MG63 (cell line): ENCODE data around the gene TALDO1. TPM values are rescaled to one million over a fixed set of nuclear protein-coding genes. Genes with fewer than 3 reads are reported as not detected.

ENCODE experiments used
- DNase-seq: peaks from one replicate; pipeline ENCODE4 v3.0.0-alpha.2; 2020
- H3K27me3 ChIP-seq: fragments of 250-450 bp; sonication (Bioruptor Pico); 2 replicates; pipeline ENCODE4 v1.5.1; 2020; ENCODE audit warnings: mild to moderate bottlenecking, moderate library complexity
- H3K36me3 ChIP-seq: fragments of 250-450 bp; sonication (Bioruptor Pico); 2 replicates; pipeline ENCODE4 v1.5.1; 2020; ENCODE audit warnings: mild to moderate bottlenecking, moderate library complexity
- H3K4me3 ChIP-seq: fragments of 250-450 bp; sonication (Bioruptor Pico); 2 replicates; pipeline ENCODE4 v1.5.1; 2020; ENCODE audit warnings: mild to moderate bottlenecking, moderate library complexity
- H3K9me3 ChIP-seq: fragments of 250-450 bp; sonication (Bioruptor Pico); 2 replicates; pipeline ENCODE4 v1.5.1; 2020; ENCODE audit warnings: mild to moderate bottlenecking, moderate library complexity
- total RNA-seq: library from RNA; depleted of rRNA; stranded (reverse); fragments of >200 nt; shearing (Covaris generic); gene quantifications from 2 replicates; pipeline ENCODE4 v1.2.3, GENCODE V29; 2014; ENCODE audit warnings: low replicate concordance; rRNA removed

The TALDO1 gene
- total RNA-seq, 1 experiment from 2014 or later: 209 TPM

DNA sequence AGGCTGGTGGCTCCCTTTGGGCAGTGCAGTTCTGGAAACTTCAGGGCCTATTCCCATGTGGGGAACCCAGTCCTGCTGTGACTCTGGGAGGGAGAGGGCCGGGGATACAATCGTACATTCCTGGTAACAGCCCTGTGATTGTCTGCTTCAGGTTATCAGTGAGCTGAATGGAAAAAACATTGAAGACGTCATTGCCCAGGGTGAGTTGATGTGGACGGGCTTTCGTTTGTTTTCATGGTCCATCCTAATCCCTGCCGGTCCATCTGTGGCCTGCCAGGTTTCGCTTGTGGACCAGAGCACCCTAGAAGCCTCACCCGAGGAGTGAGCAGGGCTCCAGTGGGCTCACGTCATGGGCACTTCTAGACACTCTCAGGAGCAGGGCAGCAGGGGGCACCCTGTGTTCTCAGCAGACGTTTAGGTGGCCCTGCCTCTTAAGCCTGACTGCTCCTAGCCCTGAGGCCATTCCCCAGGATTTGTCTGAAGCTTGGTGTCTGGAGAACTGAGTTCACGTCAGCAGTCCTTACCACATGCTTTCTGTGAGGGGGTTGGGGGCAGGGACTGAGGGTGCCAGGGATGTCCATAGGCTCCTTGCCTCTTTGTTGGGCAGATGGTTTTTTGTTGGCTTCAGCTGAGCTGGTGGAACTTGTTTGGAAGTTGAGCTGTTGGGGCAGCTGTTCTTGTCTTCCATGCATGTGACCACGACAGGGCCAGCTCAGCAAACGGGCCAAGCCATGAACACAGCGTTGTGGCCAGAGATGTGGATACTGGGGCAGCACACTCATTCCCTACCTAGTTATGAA is 64.4 kb downstream of the TALDO1 start:
- no peak for DNase-seq
- Histone ChIP-seq H3K27me3 (no peaks in the 10 kb centered on the region), H3K9me3 (no peaks in the 10 kb centered on the region), H3K36me3 (peaks cover 59% of the 10 kb centered on the region), H3K4me3 (peak overlapping the region; percentile 82)

DNA sequence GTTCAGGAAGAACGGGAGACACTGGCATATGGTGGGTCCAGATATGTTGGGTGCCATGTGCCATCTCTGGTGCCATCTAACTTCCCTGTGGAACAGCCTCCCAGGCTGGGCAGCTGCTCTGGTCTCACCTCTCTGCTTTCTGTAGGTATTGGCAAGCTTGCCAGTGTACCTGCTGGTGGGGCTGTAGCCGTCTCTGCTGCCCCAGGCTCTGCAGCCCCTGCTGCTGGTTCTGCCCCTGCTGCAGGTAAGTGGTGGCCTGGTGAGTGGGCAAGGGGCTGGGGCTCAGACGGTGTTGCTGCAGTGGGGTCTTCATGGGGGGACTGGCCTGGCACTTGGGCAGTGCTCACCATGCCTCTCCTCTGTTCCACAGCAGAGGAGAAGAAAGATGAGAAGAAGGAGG is 65.1 kb downstream of the TALDO1 start:
- Histone ChIP-seq H3K36me3 (peaks cover 59% of the 10 kb centered on the region), H3K9me3 (no peaks in the 10 kb centered on the region), H3K27me3 (no peaks in the 10 kb centered on the region), H3K4me3 (no peak overlapping the region)
- no peak for DNase-seq

DNA sequence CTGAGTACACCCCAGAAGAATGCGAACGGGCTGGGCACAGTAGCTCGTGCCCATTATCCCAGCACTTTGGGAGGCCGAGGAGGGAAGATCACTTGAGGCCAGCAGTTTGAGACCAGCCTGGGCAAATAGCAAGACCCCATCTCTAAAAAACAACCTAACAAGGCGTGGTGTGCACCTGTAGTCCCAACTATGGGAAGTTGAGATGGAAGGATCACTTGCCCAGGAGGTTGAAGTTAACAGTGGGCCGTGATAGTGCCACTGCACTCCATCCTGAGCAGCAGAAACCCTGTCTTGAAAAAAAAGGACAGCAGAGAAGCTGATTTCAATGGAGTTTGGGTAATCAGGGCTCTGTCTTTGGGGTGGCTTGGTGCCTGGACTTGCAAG is 65.8 kb downstream of the TALDO1 start:
- no peaks in the 10 kb centered on the region for H3K9me3 ChIP-seq
- H3K36me3 ChIP-seq: peaks cover 59% of the 10 kb centered on the region
- no peak overlapping the region for H3K4me3 ChIP-seq
- no peaks in the 10 kb centered on the region for H3K27me3 ChIP-seq
- DNase-seq: no peak

DNA sequence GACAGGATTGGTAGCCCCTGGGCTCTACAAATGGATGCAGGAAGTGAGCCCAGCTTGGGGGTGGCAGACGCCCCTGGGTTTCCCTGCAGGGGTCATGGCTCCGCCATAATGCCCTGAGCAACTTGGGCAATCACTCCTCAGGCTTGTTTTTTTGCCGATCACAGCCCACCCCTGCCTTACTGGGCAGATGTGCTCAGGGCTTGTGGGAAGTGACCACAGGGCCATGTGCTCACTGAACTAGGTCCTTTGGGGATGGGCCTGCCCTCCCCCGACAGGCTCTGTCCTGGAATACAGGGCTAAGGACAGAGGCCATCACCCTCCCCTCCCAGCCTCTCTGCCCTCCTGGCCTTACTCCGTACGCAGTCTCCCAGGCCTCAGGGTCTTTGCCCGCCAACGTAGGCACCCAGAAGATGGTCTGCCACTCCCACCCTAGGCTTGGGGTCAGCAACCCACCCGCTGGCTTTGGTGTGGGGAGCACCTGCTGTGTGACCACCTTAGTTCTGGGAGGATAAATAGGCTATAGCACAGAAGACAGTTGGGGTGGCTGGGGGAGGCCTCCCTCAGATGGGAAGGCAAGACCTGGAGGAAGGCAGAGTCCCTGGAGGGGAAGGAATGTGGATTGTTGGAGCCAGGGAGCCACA is 66.3 kb downstream of the TALDO1 start:
- no peak overlapping the region for H3K4me3 ChIP-seq
- no peak for DNase-seq
- no peaks in the 10 kb centered on the region for H3K27me3 ChIP-seq
- peaks cover 59% of the 10 kb centered on the region for H3K36me3 ChIP-seq
- H3K9me3 ChIP-seq: no peaks in the 10 kb centered on the region

Other genes with a start within 250 kb of the TALDO1 start
- 556 and 832 TPM in 2 replicates for gene RNH1, start 240.2 kb upstream of the TALDO1 start, total RNA-seq
- gene HRAS, start 211.9 kb upstream of the TALDO1 start, total RNA-seq: 78.8 and 207 TPM in 2 replicates
- gene LRRC56, start 209.9 kb upstream of the TALDO1 start, total RNA-seq: 0.63 TPM in 1 of 2 replicates, not detected in the other
- gene LMNTD2, start 186.7 kb upstream of the TALDO1 start, total RNA-seq: 0.20 and 0.30 TPM in 2 replicates
- gene RASSF7, start 186.5 kb upstream of the TALDO1 start, total RNA-seq: 3.0 and 25.8 TPM in 2 replicates
- 35.4 and 55.2 TPM in 2 replicates for gene PHRF1, start 171.0 kb upstream of the TALDO1 start, total RNA-seq
- gene IRF7, start 131.5 kb upstream of the TALDO1 start, total RNA-seq: 9.1 and 10.1 TPM in 2 replicates
- gene CDHR5, start 122.5 kb upstream of the TALDO1 start, total RNA-seq: not detected in 2 replicates
- not detected in 2 replicates for gene SCT, start 120.3 kb upstream of the TALDO1 start, total RNA-seq
- gene DRD4, start 110.2 kb upstream of the TALDO1 start, total RNA-seq: not detected in 2 replicates
- 14.8 and 34.6 TPM in 2 replicates for gene DEAF1, start 52.2 kb upstream of the TALDO1 start, total RNA-seq
- gene TMEM80, start 51.6 kb upstream of the TALDO1 start, total RNA-seq: 32.4 and 98.7 TPM in 2 replicates
- 10.7 and 23.4 TPM in 2 replicates for gene EPS8L2, start 41.2 kb upstream of the TALDO1 start, total RNA-seq
- gene GATD1, start 30.0 kb downstream of the TALDO1 start, total RNA-seq: 46.1 and 80.1 TPM in 2 replicates
- not detected in 2 replicates for gene CEND1, start 42.6 kb downstream of the TALDO1 start, total RNA-seq
- 28.6 and 31.3 TPM in 2 replicates for gene SLC25A22, start 50.8 kb downstream of the TALDO1 start, total RNA-seq
- 4.9 and 10.8 TPM in 2 replicates for gene PIDD1, start 57.8 kb downstream of the TALDO1 start, total RNA-seq
- gene RPLP2, start 62.5 kb downstream of the TALDO1 start, total RNA-seq: 770 and 1,105 TPM in 2 replicates
- gene PNPLA2, start 71.5 kb downstream of the TALDO1 start, total RNA-seq: 4.2 and 12.4 TPM in 2 replicates
- gene CRACR2B, start 80.5 kb downstream of the TALDO1 start, total RNA-seq: not detected in 2 replicates
- 1,173 and 1,451 TPM in 2 replicates for gene CD151, start 85.5 kb downstream of the TALDO1 start, total RNA-seq
- gene POLR2L, start 95.1 kb downstream of the TALDO1 start, total RNA-seq: 9.7 and 190 TPM in 2 replicates
- gene TSPAN4, start 95.4 kb downstream of the TALDO1 start, total RNA-seq: 222 and 399 TPM in 2 replicates
- gene CHID1, start 163.3 kb downstream of the TALDO1 start, total RNA-seq: 88.4 and 139 TPM in 2 replicates
- gene AP2A2, start 178.4 kb downstream of the TALDO1 start, total RNA-seq: 22.2 and 43.1 TPM in 2 replicates